GM12878 (cell line): ENCODE data around the gene GLB1L. TPM values are rescaled to one million over a fixed set of nuclear protein-coding genes. Genes with fewer than 3 reads are reported as not detected.

Source experiments
- ATAC-seq: fragments of 200-7000 bp; cut with Tn5 transposase; 3 replicates; pipeline ENCODE4 v1.9.1; 2020; ENCODE audit warnings: mild to moderate bottlenecking, moderate library complexity
- BruUV-seq: library from RNA; stranded (reverse); fragments of 400-500 nt; replicated peaks from 2 replicates; lab custom pipeline; 2021; lab: Mats Ljungman, UMichigan
- CTCF ChIA-PET: fragments of 300-600 bp; sonication (Branson Sonifier 250); formaldehyde crosslinking; extraction: SDS; loops from one replicate; lab custom pipeline; 2021; ENCODE audit warnings: inconsistent platforms; lab: Yijun Ruan, JAX
- POLR2A ChIA-PET: fragments of 350-600 bp; formaldehyde crosslinking; extraction: SDS; loops from one replicate; lab custom pipeline; 2021; ENCODE audit warnings: inconsistent platforms; lab: Charles Lee
- RAD21 ChIA-PET: fragments of 300-600 bp; sonication (Branson Sonifier 250); formaldehyde crosslinking; loops from one replicate; lab custom pipeline; 2023; ENCODE audit warnings: antibody characterized with exemption; ENCODE audit not compliant: unreplicated experiment; lab: Charles Lee
- SMC1A ChIA-PET: fragments of 300-600 bp; sonication (Branson Sonifier 250); formaldehyde crosslinking; loops from one replicate; lab custom pipeline; 2023; ENCODE audit not compliant: unreplicated experiment, uncharacterized antibody; lab: Charles Lee
- DNase-seq: peaks from one replicate; pipeline ENCODE4 v3.0.0-alpha.2; 2011; ENCODE audit warnings: low read depth, low spot score
- FAIRE-seq: peaks from 3 replicates; lab custom pipeline; 2011; peaks lifted over from hg19 to GRCh38; lab: Jason Lieb, UNC
- H2AFZ ChIP-seq: 2 replicates; pipeline ENCODE4 v1.6.0; 2011; ENCODE audit warnings: low read depth, low read length, control low read depth; ENCODE audit not compliant: control insufficient read depth
- H3K27ac ChIP-seq: 2 replicates; pipeline ENCODE4 v1.5.1; 2011; ENCODE audit warnings: control low read depth; ENCODE audit not compliant: control insufficient read depth, insufficient read depth
- H3K27me3 ChIP-seq, 2 experiments: replicated peaks in 1 of 2; 2 replicates each; pipeline versions ENCODE4 v1.6.0 to v1.6.1; 2011; ENCODE audit warnings: low read length in 1 of 2; ENCODE audit not compliant: control insufficient read depth in 2 of 2, insufficient read depth in 2 of 2
- H3K36me3 ChIP-seq, 2 experiments: 2 replicates each; pipeline ENCODE4 v1.5.1; 2011; ENCODE audit warnings: low read length in 1 of 2; ENCODE audit not compliant: control insufficient read depth in 2 of 2, insufficient read depth in 2 of 2
- H3K4me1 ChIP-seq: 2 replicates; pipeline ENCODE4 v1.6.1; 2011; ENCODE audit warnings: mild to moderate bottlenecking, low read length, moderate library complexity, mixed read lengths; ENCODE audit not compliant: control insufficient read depth, insufficient read depth
- H3K4me2 ChIP-seq: 2 replicates; pipeline ENCODE4 v1.6.0; 2011; ENCODE audit warnings: control low read depth; ENCODE audit not compliant: control insufficient read depth, insufficient read depth
- H3K4me3 ChIP-seq: fragments of 200-600 bp; sonication (generic); 2 replicates; pipeline ENCODE4 v1.5.1; 2016
- H3K79me2 ChIP-seq: 2 replicates; pipeline ENCODE4 v1.6.0; 2011; ENCODE audit warnings: low read length; ENCODE audit not compliant: control insufficient read depth, insufficient read depth
- H3K9ac ChIP-seq: 2 replicates; pipeline ENCODE4 v1.8.0; 2011; ENCODE audit warnings: low read length, control low read depth, mixed read lengths; ENCODE audit not compliant: control insufficient read depth, insufficient read depth
- H3K9me3 ChIP-seq: replicated peaks from 3 replicates; pipeline ENCODE4 v1.5.1; 2011; ENCODE audit warnings: mild to moderate bottlenecking, low read length; ENCODE audit not compliant: control insufficient read depth, insufficient read depth
- H4K20me1 ChIP-seq: 2 replicates; pipeline ENCODE4 v1.6.0; 2011; ENCODE audit not compliant: control insufficient read depth, insufficient read depth
- CHD1 ChIP-seq: IDR thresholded peaks from 2 replicates; pipeline ENCODE4 v1.6.1; 2012; ENCODE audit warnings: low read depth, low read length, improper control_type of control experiment
- POLR2A ChIP-seq: IDR thresholded peaks from 2 replicates; pipeline ENCODE4 v1.6.1; 2011; ENCODE audit warnings: low read depth, mild to moderate bottlenecking, low read length
- WGBS: methylation state at CpG from one replicate; pipeline ENCODE4 v1.1.6; 2016; ENCODE audit warnings: low lambda C conversion rate; ENCODE audit not compliant: insufficient replicate concordance, insufficient coverage; ENCODE audit errors: missing lambda C conversion rate; 5-methylcytosine and 5-hydroxymethylcytosine counted together
- in situ Hi-C: fragments of 300-500 bp; cut with MboI; formaldehyde crosslinking; loops from 9 replicates; pipeline ENCODE4 v1.14.3; 2018; ENCODE audit warnings: mixed read lengths
- intact Hi-C: fragments of 100-400 bp; cut with micrococcal nuclease; formaldehyde crosslinking; loops from one replicate; pipeline ENCODE4 v1.14.2; 2022; ENCODE audit not compliant: unreplicated experiment
- polyA plus RNA-seq, 11 experiments: library from polyadenylated mRNA; depleted of rRNA in 4 of 11; unstranded in 6 of 11; stranded (reverse) in 5 of 11; fragments of >200 nt; fragmentation: Nextera tagmentation in 4 of 11; fragmentation: Illumina TruSeq in 1 of 11; extraction: Ambion mirVana in 4 of 11; extraction: Trizol in 1 of 11; gene quantifications; 1 replicate in 1 of 11; 2 replicates in 10 of 11; pipeline versions ENCODE4 v1.2.1 to v1.2.3, GENCODE V29; 2011 to 2016; ENCODE audit warnings: inconsistent platforms in 2 of 11, missing spikeins in 2 of 11, low read depth in 1 of 11
- total RNA-seq, 4 experiments: library from RNA; depleted of rRNA in 3 of 4; stranded (reverse); fragments of >200 nt in 3 of 4; fragmentation: Illumina TruSeq in 1 of 4; extraction: Trizol in 1 of 4; gene quantifications; 2 replicates each; pipeline versions ENCODE4 v1.2.1 to v1.2.3, GENCODE V29; 2013 to 2021

Gene GLB1L
- total and polyA plus RNA-seq, 10 of the 15 experiments (the other 5 are each of a cell fraction or from before 2014, with no cell fraction given), result 0.29 to 4.6 (median 2.7) TPM

DNA sequence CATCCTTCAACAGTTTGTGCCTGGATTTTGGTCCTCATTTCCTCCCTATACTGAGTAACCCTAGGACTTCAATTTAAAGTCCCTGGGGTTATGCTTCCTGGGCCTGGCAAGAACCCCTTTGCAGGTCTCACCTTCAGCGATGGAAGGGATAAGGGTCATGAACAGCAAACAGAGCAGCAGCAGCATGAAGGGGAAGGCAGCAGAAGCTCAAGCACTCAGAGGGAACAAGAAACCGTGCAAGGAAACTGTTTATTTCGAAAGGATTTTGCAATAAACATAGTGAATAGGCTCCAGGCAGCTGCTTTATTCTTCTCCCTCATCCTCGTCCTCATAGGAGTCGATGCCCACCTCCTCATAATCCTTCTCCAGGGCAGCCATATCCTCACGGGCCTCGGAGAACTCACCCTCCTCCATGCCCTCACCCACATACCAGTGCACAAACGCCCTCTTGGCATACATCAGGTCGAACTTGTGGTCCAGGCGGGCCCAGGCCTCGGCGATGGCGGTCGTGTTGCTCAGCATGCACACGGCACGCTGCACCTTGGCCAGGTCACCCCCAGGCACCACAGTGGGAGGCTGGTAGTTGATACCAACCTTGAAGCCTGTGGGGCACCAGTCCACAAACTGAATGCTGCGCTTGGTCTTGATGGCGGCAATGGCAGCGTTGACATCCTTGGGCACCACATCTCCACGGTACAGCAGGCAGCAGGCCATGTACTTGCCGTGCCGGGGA is 5.0 kb upstream of the GLB1L start:
- H2AFZ ChIP-seq, result no peak overlapping the region
- DNase-seq, result no peak
- peaks cover 60% of the 10 kb centered on the region for H3K79me2 ChIP-seq
- RAD21 ChIA-PET, result interaction anchor here (1.0 to 5.1 kb wide), 13 partner anchors 11 to 138 kb away, joined by 3 to 53 read pairs (median 9); partner anchors contain the start of genes ANKZF1, ATG9A, CNPPD1 and DNAJB2
- POLR2A ChIA-PET, result interaction anchor here (0.8 to 9.0 kb wide), 10 partner anchors 12 to 356 kb away, joined by 3 to 160 read pairs (median 8); partner anchors contain the start of genes ANKZF1, ATG9A, CNPPD1 and DNAJB2
- H3K9ac ChIP-seq, result peak overlapping the region; percentile 13; the same call in 1 of the 2 replicates
- SMC1A ChIA-PET, result interaction anchor here (1.0 to 8.6 kb wide), 13 partner anchors 10 to 355 kb away, joined by 3 to 98 read pairs (median 9); partner anchors contain the start of genes ANKZF1, ATG9A, CNPPD1 and DNAJB2
- peaks cover 12 to 19% of the 10 kb centered on the region in 2 experiments for H3K36me3 ChIP-seq
- no peak for FAIRE-seq
- in situ Hi-C loops, result no loop called here
- H3K4me2 ChIP-seq, result peak overlapping the region; percentile 9
- 76% methylated on average over 22 of the region's 22 CpGs for WGBS
- H3K27me3 ChIP-seq, result no peaks in the 10 kb centered on the region
- CTCF ChIA-PET, result interaction anchor here (0.9 to 5.5 kb wide), 9 partner anchors 11 to 101 kb away, joined by 3 to 69 read pairs (median 6); partner anchors contain the start of genes ANKZF1, ATG9A, DNAJB2 and SLC23A3
- peak overlapping the region; percentile 58 for H3K27ac ChIP-seq
- ATAC-seq, result no peak
- H3K4me3 ChIP-seq, result peak overlapping the region; percentile 35; the same call in 1 of the 2 replicates
- 0 out of 2 replicates have a peak, but pooled peaks cover 4% of the 10 kb centered on the region for H4K20me1 ChIP-seq
- H3K4me1 ChIP-seq, result peaks cover 48% of the 10 kb centered on the region
- no TSS peak for BruUV-seq
- intact Hi-C loops, result no loop called here
- H3K9me3 ChIP-seq, result no peaks in the 10 kb centered on the region
- no peak for TF ChIP-seq CHD1
- peak; percentile 47; the same call in 1 of the 2 replicates for TF ChIP-seq POLR2A
